Endothelial cell of umbilical vein (primary cell): ENCODE results near the gene HDAC9.

Source experiments
- GATA2 ChIP-seq: IDR thresholded peaks from 2 replicates; pipeline ENCODE4 v1.7.0; 2011; ENCODE audit warnings: low read depth, mild to moderate bottlenecking, moderate library complexity, mixed read lengths, low read length; ENCODE audit not compliant: insufficient read length, insufficient read depth
- MYC ChIP-seq: IDR thresholded peaks from one replicate; pipeline ENCODE4 v1.6.1; 2011; ENCODE audit warnings: mild to moderate bottlenecking, low read depth, low read length
- POLR2A ChIP-seq: IDR thresholded peaks from 2 replicates; pipeline ENCODE4 v1.6.1; 2012; ENCODE audit warnings: low read depth, mild to moderate bottlenecking, control low read depth, low read length
- TF ChIP-seq, protein P1 (sequence below), 2 donors: IDR thresholded peaks; 1 replicate in 1 of 2; 2 replicates in 1 of 2; pipeline ENCODE4 v1.5.1; 2011; ENCODE audit warnings: low read length in 2 of 2, mild to moderate bottlenecking in 2 of 2, moderate library complexity in 2 of 2, control low read depth in 1 of 2, inconsistent platforms in 1 of 2, low read depth in 1 of 2; ENCODE audit not compliant: insufficient read depth in 1 of 2; ENCODE audit errors: extremely low read depth in 1 of 2

DNA sequence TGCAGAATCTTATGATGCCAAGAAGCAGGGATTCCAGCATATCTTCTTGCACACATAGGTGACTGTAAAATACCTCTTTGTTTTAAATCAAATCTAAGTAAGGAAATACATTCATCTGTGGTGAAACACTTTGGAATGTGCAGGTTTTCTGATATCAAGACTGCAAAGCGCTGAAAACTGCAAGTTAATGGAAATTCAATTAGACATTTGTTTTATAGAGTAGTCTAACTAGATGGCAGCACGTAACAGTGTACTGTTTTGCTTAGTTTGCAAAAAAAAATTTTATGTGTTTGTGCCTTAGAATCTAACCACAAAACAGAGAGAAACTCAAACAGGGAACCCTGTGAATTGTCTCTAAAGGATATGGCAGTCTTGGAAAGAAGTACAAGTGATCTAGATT, 259.2 kb downstream of the HDAC9 start:
- TF ChIP-seq MYC (no peak), POLR2A (no peak), GATA2 (no peak)
- TF ChIP-seq, protein P1, sequence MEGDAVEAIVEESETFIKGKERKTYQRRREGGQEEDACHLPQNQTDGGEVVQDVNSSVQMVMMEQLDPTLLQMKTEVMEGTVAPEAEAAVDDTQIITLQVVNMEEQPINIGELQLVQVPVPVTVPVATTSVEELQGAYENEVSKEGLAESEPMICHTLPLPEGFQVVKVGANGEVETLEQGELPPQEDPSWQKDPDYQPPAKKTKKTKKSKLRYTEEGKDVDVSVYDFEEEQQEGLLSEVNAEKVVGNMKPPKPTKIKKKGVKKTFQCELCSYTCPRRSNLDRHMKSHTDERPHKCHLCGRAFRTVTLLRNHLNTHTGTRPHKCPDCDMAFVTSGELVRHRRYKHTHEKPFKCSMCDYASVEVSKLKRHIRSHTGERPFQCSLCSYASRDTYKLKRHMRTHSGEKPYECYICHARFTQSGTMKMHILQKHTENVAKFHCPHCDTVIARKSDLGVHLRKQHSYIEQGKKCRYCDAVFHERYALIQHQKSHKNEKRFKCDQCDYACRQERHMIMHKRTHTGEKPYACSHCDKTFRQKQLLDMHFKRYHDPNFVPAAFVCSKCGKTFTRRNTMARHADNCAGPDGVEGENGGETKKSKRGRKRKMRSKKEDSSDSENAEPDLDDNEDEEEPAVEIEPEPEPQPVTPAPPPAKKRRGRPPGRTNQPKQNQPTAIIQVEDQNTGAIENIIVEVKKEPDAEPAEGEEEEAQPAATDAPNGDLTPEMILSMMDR (IDR thresholded peaks at IDR 0.05; ENCODE audit: extremely low read depth in 1 of 2, insufficient read depth in 1 of 2, low read depth in 1 of 2, low read length in 2 of 2): no peak
